ENCODE data around the gene JAK1.

- TF ChIP-seq POLR2A (IDR thresholded peaks at IDR 0.05) = no peak
- no peak for TF ChIP-seq POLR2AphosphoS5 (IDR thresholded peaks at IDR 0.05)
- no peak for TF ChIP-seq CTCF (IDR thresholded peaks at IDR 0.05)
Measured at GRCh38 chr1:64875101-64875500, 91.2 kb downstream of the JAK1 start.
